ENCODE results near the gene RPL41. TPM values are rescaled to one million over a fixed set of nuclear protein-coding genes. Genes with fewer than 3 reads are reported as not detected.

RPL41 gene
- total and polyA plus RNA-seq, 9 of the 15 experiments (the other 6 are each of a cell fraction or from before 2014, with no cell fraction given) = 3,403 to 11,276 (median 5,604) TPM

DNA sequence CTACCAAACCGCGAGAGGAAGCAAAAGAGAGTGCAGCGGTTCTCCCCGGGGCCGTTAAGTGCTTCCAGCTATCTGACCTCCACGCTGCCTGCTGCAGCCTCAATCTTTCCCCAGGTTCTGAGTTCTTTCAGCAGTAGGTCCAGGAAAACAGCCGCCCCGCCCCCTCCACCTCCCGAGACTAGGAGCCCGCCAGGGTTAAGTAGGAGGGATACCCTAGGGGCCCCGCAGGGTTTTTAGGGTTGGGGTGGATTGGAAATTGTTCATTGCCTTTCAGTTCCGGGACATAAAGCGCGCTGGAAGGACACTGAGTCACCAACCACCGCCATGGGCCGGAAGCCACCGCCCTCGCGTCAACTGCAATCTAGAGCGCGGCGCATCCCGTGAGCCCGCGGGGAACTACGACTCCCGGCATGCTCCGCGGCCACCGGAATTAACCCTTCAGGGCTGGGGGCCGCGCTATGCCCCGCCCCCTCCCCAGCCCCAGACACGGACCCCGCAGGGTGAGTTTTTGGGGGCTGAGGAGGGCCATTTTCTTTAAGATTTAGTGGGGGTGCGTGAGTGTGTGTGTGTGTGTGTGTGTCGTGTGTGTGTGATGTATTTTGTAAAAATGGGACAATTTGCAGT, 35.8 kb downstream of the RPL41 start, which contains the start of gene MYL6B (continued):
- 0 out of 2 replicates have a peak, but pooled peaks have one; percentile 15 for TF ChIP-seq TEAD4 (IDR thresholded peaks at IDR 0.05; ENCODE audit: low read length)
- no peak for TF ChIP-seq TEAD4 (CRISPR knock-in tag; IDR thresholded peaks at IDR 0.05; ENCODE audit: borderline replicate concordance)
- TF ChIP-seq RBM15 (IDR thresholded peaks at IDR 0.05; ENCODE audit: insufficient read depth, low read length) = no peak
- TF ChIP-seq ARID1B (IDR thresholded peaks at IDR 0.05) = peak; percentile 36
- TF ChIP-seq ZNF41 (CRISPR knock-in tag; conservative IDR thresholded peaks at IDR 0.05) = no peak; the same call in 1 of the 2 replicates
- no peak for TF ChIP-seq SFPQ (IDR thresholded peaks at IDR 0.05; ENCODE audit: low read depth, low read length)
- no peak for TF ChIP-seq TCF7 (IDR thresholded peaks at IDR 0.05; ENCODE audit: borderline replicate concordance)
- TF ChIP-seq XRCC4 (IDR thresholded peaks at IDR 0.05; ENCODE audit: extremely low read depth, insufficient read depth, insufficient read length) = no peak
- TF ChIP-seq MAFK (IDR thresholded peaks at IDR 0.05; ENCODE audit: low read length) = no peak
- no peak for TF ChIP-seq ZFP36 (IDR thresholded peaks at IDR 0.05; ENCODE audit: low read depth, low read length, partially characterized antibody)
- TF ChIP-seq ZBED1 (IDR thresholded peaks at IDR 0.05) = no peak
- peak; percentile 98 for TF ChIP-seq ZBTB7A (IDR thresholded peaks at IDR 0.05; ENCODE audit: borderline replicate concordance, control insufficient read depth, low read depth, low read length)
- peak; percentile 63 for TF ChIP-seq KDM5B (IDR thresholded peaks at IDR 0.05; ENCODE audit: insufficient replicate concordance, low read depth, low read length)
- peak; percentile 86 for TF ChIP-seq ZNF395 (CRISPR knock-in tag; IDR thresholded peaks at IDR 0.05)
- TF ChIP-seq, protein P1, sequence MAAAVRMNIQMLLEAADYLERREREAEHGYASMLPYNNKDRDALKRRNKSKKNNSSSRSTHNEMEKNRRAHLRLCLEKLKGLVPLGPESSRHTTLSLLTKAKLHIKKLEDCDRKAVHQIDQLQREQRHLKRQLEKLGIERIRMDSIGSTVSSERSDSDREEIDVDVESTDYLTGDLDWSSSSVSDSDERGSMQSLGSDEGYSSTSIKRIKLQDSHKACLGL (CRISPR knock-in tag; IDR thresholded peaks at IDR 0.05; ENCODE audit: borderline replicate concordance, poor library complexity, severe bottlenecking) = no peak
- peak; percentile 49 to 56 for TF ChIP-seq NRF1 (conservative IDR thresholded peaks at IDR 0.05 in 1 of 2, IDR thresholded peaks at IDR 0.05 in 1 of 2)
- peak; percentile 25; the same call in 1 of the 2 replicates for TF ChIP-seq ESRRA (IDR thresholded peaks at IDR 0.05; ENCODE audit: borderline replicate concordance, low read depth)
- TF ChIP-seq PHB2 (IDR thresholded peaks at IDR 0.05; ENCODE audit: low read depth) = no peak
- TF ChIP-seq, protein P2, sequence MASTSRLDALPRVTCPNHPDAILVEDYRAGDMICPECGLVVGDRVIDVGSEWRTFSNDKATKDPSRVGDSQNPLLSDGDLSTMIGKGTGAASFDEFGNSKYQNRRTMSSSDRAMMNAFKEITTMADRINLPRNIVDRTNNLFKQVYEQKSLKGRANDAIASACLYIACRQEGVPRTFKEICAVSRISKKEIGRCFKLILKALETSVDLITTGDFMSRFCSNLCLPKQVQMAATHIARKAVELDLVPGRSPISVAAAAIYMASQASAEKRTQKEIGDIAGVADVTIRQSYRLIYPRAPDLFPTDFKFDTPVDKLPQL (IDR thresholded peaks at IDR 0.05; ENCODE audit: extremely low read depth, insufficient read length) = no peak
- TF ChIP-seq WHSC1 (IDR thresholded peaks at IDR 0.05; ENCODE audit: low read length) = no peak
- TF ChIP-seq, protein P3, sequence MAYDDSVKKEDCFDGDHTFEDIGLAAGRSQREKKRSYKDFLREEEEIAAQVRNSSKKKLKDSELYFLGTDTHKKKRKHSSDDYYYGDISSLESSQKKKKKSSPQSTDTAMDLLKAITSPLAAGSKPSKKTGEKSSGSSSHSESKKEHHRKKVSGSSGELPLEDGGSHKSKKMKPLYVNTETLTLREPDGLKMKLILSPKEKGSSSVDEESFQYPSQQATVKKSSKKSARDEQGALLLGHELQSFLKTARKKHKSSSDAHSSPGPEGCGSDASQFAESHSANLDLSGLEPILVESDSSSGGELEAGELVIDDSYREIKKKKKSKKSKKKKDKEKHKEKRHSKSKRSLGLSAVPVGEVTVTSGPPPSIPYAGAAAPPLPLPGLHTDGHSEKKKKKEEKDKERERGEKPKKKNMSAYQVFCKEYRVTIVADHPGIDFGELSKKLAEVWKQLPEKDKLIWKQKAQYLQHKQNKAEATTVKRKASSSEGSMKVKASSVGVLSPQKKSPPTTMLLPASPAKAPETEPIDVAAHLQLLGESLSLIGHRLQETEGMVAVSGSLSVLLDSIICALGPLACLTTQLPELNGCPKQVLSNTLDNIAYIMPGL (CRISPR knock-in tag; IDR thresholded peaks at IDR 0.05) = no peak
- no peak for TF ChIP-seq ZNF133 (CRISPR knock-in tag; IDR thresholded peaks at IDR 0.05)

Measured in K562 (cell line).